HUES64 (cell line): Measurements from ENCODE around the gene URB1.

Experiments used
- H3K27ac ChIP-seq: 2 replicates; pipeline ENCODE4 v1.7.0; 2013; ENCODE audit warnings: low read depth, low read length, inconsistent platforms
- H3K27me3 ChIP-seq: 2 replicates; pipeline ENCODE4 v1.6.1; 2013; ENCODE audit warnings: mild to moderate bottlenecking, low read length; ENCODE audit not compliant: insufficient read depth
- H3K36me3 ChIP-seq: 2 replicates; pipeline ENCODE4 v1.6.1; 2013; ENCODE audit warnings: mild to moderate bottlenecking, low read length; ENCODE audit not compliant: insufficient read depth
- H3K4me1 ChIP-seq: 2 replicates; pipeline ENCODE4 v1.6.1; 2013; ENCODE audit warnings: mild to moderate bottlenecking, low read length, moderate library complexity; ENCODE audit not compliant: insufficient read depth
- H3K4me3 ChIP-seq: 2 replicates; pipeline ENCODE4 v1.5.1; 2013; ENCODE audit warnings: mild to moderate bottlenecking, low read length, moderate library complexity
- H3K9ac ChIP-seq: 2 replicates; pipeline ENCODE4 v1.6.1; 2013; ENCODE audit warnings: mild to moderate bottlenecking, low read depth, low read length
- H3K9me3 ChIP-seq: 2 replicates; pipeline ENCODE4 v1.6.1; 2013; ENCODE audit warnings: low read depth, low read length; ENCODE audit not compliant: insufficient read depth
- WGBS: fragments of 150-250, 120-280 bp; methylation state at CpG from one replicate; pipeline ENCODE4 v1.1.7; 2013; ENCODE audit warnings: missing lambda C conversion rate; 5-methylcytosine and 5-hydroxymethylcytosine counted together

The URB1 gene

GRCh38 chr21:32303385-32303784 lies 89.4 kb downstream of the URB1 start:
- H3K27me3 ChIP-seq: no peaks in the 10 kb centered on the region
- no peak overlapping the region for H3K27ac ChIP-seq
- no peaks in the 10 kb centered on the region for H3K9me3 ChIP-seq
- 100% methylated on average over 1 of the region's 1 CpG for whole genome bisulfite sequencing
- H3K36me3 ChIP-seq: peaks cover 14% of the 10 kb centered on the region; the same call in 1 of the 2 replicates
- H3K4me1 ChIP-seq: peaks cover 5% of the 10 kb centered on the region; the same call in 1 of the 2 replicates
- H3K9ac ChIP-seq: no peak overlapping the region
- H3K4me3 ChIP-seq: no peak overlapping the region

GRCh38 chr21:32302560-32302959 lies 90.3 kb downstream of the URB1 start:
- Histone ChIP-seq H3K36me3 (peaks cover 14% of the 10 kb centered on the region; the same call in 1 of the 2 replicates), H3K9ac (no peak overlapping the region), H3K4me3 (no peak overlapping the region), H3K9me3 (no peaks in the 10 kb centered on the region), H3K27me3 (no peaks in the 10 kb centered on the region), H3K27ac (no peak overlapping the region), H3K4me1 (peaks cover 5% of the 10 kb centered on the region; the same call in 1 of the 2 replicates)
- WGBS: 91% methylated on average over 6 of the region's 6 CpGs

GRCh38 chr21:32301596-32301995 lies 91.2 kb downstream of the URB1 start:
- H3K27me3 ChIP-seq: no peaks in the 10 kb centered on the region
- H3K4me3 ChIP-seq: no peak overlapping the region
- H3K27ac ChIP-seq: no peak overlapping the region
- H3K4me1 ChIP-seq: peaks cover 5% of the 10 kb centered on the region; the same call in 1 of the 2 replicates
- H3K36me3 ChIP-seq: peaks cover 14% of the 10 kb centered on the region; the same call in 1 of the 2 replicates
- H3K9me3 ChIP-seq: no peaks in the 10 kb centered on the region
- no peak overlapping the region for H3K9ac ChIP-seq
- 98% methylated on average over 2 of the region's 2 CpGs for WGBS

- WGBS: 92% methylated on average over 41 of the region's 41 CpGs
- no peak overlapping the region for H3K4me3 ChIP-seq
- no peak overlapping the region for H3K9ac ChIP-seq
- H3K27me3 ChIP-seq: no peaks in the 10 kb centered on the region
- no peaks in the 10 kb centered on the region for H3K4me1 ChIP-seq
- no peak overlapping the region for H3K27ac ChIP-seq
- peaks cover 14% of the 10 kb centered on the region; the same call in 1 of the 2 replicates for H3K36me3 ChIP-seq
- H3K9me3 ChIP-seq: no peaks in the 10 kb centered on the region
Observed at GRCh38 chr21:32300117-32300681, 92.6 kb downstream of the URB1 start.

GRCh38 chr21:32299695-32300094 lies 93.1 kb downstream of the URB1 start:
- H3K4me1 ChIP-seq: no peaks in the 10 kb centered on the region
- H3K9me3 ChIP-seq: no peaks in the 10 kb centered on the region
- H3K36me3 ChIP-seq: peaks cover 14% of the 10 kb centered on the region; the same call in 1 of the 2 replicates
- no peak overlapping the region for H3K9ac ChIP-seq
- no peak overlapping the region for H3K27ac ChIP-seq
- no peaks in the 10 kb centered on the region for H3K27me3 ChIP-seq
- WGBS: 97% methylated on average over 6 of the region's 6 CpGs
- H3K4me3 ChIP-seq: no peak overlapping the region

GRCh38 chr21:32298658-32299081 lies 94.1 kb downstream of the URB1 start, which contains the start of gene MRAP:
Gene MRAP (plus strand): TSS chr21:32298855. CDS start chr21:32298972, 117 bp downstream.
- H3K4me1 ChIP-seq: no peaks in the 10 kb centered on the region
- no peak within 1 kb of the TSS for H3K4me3 ChIP-seq
- H3K9ac ChIP-seq: no peak within 1 kb of the TSS
- no peaks in the 10 kb centered on the region for H3K27me3 ChIP-seq
- WGBS: 94% methylated on average over 14 of the region's 14 CpGs
- no peaks in the 10 kb centered on the region for H3K9me3 ChIP-seq
- peaks cover 14% of the 10 kb centered on the region; the same call in 1 of the 2 replicates for H3K36me3 ChIP-seq
- H3K27ac ChIP-seq: no peak within 1 kb of the TSS

- Histone ChIP-seq H3K4me3 (no peak overlapping the region), H3K36me3 (peaks cover 14% of the 10 kb centered on the region; the same call in 1 of the 2 replicates), H3K4me1 (no peaks in the 10 kb centered on the region), H3K9ac (no peak overlapping the region), H3K27ac (no peak overlapping the region), H3K9me3 (no peaks in the 10 kb centered on the region), H3K27me3 (no peaks in the 10 kb centered on the region)
- 94% methylated on average over 6 of the region's 6 CpGs for WGBS
Observed at GRCh38 chr21:32298148-32298559, 94.7 kb downstream of the URB1 start.

- Histone ChIP-seq H3K4me1 (no peaks in the 10 kb centered on the region), H3K9me3 (no peaks in the 10 kb centered on the region), H3K27me3 (no peaks in the 10 kb centered on the region), H3K4me3 (no peak overlapping the region), H3K27ac (no peak overlapping the region), H3K36me3 (peaks cover 12% of the 10 kb centered on the region; the same call in 1 of the 2 replicates), H3K9ac (no peak overlapping the region)
- WGBS: 91% methylated on average over 7 of the region's 7 CpGs
Observed at GRCh38 chr21:32297449-32297848, 95.4 kb downstream of the URB1 start.

- Histone ChIP-seq H3K27ac (no peak overlapping the region), H3K36me3 (no peaks in the 10 kb centered on the region), H3K4me1 (no peaks in the 10 kb centered on the region), H3K9me3 (no peaks in the 10 kb centered on the region), H3K9ac (no peak overlapping the region), H3K4me3 (no peak overlapping the region), H3K27me3 (no peaks in the 10 kb centered on the region)
- WGBS: 96% methylated on average over 4 of the region's 4 CpGs
Observed at GRCh38 chr21:32285476-32285875, 107.3 kb downstream of the URB1 start.

GRCh38 chr21:32282992-32283391 lies 109.8 kb downstream of the URB1 start:
- H3K36me3 ChIP-seq: no peaks in the 10 kb centered on the region
- 80% methylated on average over 6 of the region's 6 CpGs for WGBS

GRCh38 chr21:32281531-32281930 lies 111.3 kb downstream of the URB1 start:
- Histone ChIP-seq H3K27ac (no peak overlapping the region), H3K9me3 (no peaks in the 10 kb centered on the region), H3K9ac (no peak overlapping the region), H3K36me3 (no peaks in the 10 kb centered on the region), H3K4me3 (no peak overlapping the region), H3K27me3 (no peaks in the 10 kb centered on the region), H3K4me1 (peaks cover 5% of the 10 kb centered on the region; the same call in 1 of the 2 replicates)
- WGBS: 91% methylated on average over 5 of the region's 7 CpGs

More at GRCh38 chr21:32282992-32283391, 109.8 kb downstream of the URB1 start:
- Histone ChIP-seq H3K4me3 (no peak overlapping the region), H3K9ac (no peak overlapping the region), H3K27ac (no peak overlapping the region), H3K9me3 (no peaks in the 10 kb centered on the region), H3K27me3 (no peaks in the 10 kb centered on the region), H3K4me1 (peaks cover under 1% of the 10 kb centered on the region; the same call in 1 of the 2 replicates)
